Esophagus muscularis mucosa (tissue), 3 donors: ENCODE measurements around the gene IGFBP7.

ENCODE experiments used
- POLR2A ChIP-seq: fragments of 450-650 bp; IDR thresholded peaks from one replicate; pipeline ENCODE4 v1.6.1; 2017; ENCODE audit warnings: antibody characterized with exemption, moderate library complexity, mild to moderate bottlenecking, low read depth
- POLR2AphosphoS5 ChIP-seq, 2 donors: sonication (generic); formaldehyde crosslinking; IDR thresholded peaks; one replicate each; pipeline ENCODE4 v1.6.1; 2017; ENCODE audit warnings: antibody characterized with exemption in 2 of 2
- TF ChIP-seq, protein P1 (sequence below), 3 experiments: fragments of 200-600 bp in 2 of 3; fragments of 450-650 bp in 1 of 3; sonication (generic) in 2 of 3; IDR thresholded peaks; one replicate each; pipeline ENCODE4 v1.5.1; 2017 to 2019; ENCODE audit warnings: antibody characterized with exemption in 3 of 3, mild to moderate bottlenecking in 2 of 3, moderate library complexity in 1 of 3

DNA sequence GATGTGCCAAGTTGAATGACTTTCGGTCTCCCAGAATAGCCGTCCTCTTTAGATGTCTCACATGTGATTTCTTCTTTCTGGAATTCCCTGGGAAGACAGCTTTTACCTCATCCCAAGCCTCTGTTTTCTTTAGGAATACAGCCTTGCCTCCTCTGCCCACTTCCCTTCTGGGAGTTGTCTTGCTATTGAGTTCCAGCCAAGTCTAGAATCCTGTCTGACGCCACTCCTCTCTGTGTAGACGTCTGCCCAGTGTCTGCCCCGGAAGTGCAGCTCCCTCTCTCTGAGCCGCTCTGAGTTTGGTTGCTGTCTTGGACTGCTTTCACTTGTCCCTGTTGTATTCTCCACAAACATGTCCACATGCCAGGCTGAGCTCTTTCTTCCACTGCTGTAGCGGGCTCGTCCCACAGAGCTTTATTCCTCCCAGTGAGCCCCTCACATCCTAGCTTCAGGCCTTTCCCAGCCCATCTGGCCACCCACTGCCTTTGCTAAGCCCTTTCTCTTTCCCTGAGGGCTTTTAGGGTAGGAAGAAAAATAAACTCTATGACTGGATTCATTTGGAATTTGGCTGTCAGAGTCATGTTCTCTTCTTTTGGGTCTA, 9.0 kb upstream of the IGFBP7 start:
- TF ChIP-seq, protein P1, sequence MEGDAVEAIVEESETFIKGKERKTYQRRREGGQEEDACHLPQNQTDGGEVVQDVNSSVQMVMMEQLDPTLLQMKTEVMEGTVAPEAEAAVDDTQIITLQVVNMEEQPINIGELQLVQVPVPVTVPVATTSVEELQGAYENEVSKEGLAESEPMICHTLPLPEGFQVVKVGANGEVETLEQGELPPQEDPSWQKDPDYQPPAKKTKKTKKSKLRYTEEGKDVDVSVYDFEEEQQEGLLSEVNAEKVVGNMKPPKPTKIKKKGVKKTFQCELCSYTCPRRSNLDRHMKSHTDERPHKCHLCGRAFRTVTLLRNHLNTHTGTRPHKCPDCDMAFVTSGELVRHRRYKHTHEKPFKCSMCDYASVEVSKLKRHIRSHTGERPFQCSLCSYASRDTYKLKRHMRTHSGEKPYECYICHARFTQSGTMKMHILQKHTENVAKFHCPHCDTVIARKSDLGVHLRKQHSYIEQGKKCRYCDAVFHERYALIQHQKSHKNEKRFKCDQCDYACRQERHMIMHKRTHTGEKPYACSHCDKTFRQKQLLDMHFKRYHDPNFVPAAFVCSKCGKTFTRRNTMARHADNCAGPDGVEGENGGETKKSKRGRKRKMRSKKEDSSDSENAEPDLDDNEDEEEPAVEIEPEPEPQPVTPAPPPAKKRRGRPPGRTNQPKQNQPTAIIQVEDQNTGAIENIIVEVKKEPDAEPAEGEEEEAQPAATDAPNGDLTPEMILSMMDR (IDR thresholded peaks at IDR 0.05), result no peak
- TF ChIP-seq POLR2A (no peak), POLR2AphosphoS5 (IDR thresholded peaks at IDR 0.05) (peak; percentile 71 to 77)
